ENCODE results near the gene PFKFB4. TPM values are rescaled to one million over a fixed set of nuclear protein-coding genes. Genes with fewer than 3 reads are reported as not detected.

PFKFB4 gene
- total and polyA plus RNA-seq, 2 of the 8 experiments (the other 6 are each of a cell fraction or from before 2014, with no cell fraction given) = 10.7 to 20.1 TPM

DNA sequence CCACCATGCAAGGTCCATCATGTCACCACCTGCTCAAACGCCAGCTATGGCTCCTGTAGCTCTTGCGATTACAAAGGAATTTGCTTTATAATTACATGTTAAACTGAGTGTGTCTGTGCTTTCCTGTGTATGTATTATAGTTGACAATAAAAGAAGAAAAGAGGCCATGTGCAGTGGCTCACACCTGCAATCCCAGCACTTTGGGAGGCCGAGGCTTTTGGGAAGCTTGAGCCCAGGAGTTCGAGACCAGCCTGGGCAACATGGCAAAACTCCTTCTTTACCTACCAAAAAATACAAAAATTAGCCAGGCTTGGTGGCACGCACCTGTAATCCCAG, 83.0 kb downstream of the PFKFB4 start (continued):
- TF ChIP-seq, protein P1, sequence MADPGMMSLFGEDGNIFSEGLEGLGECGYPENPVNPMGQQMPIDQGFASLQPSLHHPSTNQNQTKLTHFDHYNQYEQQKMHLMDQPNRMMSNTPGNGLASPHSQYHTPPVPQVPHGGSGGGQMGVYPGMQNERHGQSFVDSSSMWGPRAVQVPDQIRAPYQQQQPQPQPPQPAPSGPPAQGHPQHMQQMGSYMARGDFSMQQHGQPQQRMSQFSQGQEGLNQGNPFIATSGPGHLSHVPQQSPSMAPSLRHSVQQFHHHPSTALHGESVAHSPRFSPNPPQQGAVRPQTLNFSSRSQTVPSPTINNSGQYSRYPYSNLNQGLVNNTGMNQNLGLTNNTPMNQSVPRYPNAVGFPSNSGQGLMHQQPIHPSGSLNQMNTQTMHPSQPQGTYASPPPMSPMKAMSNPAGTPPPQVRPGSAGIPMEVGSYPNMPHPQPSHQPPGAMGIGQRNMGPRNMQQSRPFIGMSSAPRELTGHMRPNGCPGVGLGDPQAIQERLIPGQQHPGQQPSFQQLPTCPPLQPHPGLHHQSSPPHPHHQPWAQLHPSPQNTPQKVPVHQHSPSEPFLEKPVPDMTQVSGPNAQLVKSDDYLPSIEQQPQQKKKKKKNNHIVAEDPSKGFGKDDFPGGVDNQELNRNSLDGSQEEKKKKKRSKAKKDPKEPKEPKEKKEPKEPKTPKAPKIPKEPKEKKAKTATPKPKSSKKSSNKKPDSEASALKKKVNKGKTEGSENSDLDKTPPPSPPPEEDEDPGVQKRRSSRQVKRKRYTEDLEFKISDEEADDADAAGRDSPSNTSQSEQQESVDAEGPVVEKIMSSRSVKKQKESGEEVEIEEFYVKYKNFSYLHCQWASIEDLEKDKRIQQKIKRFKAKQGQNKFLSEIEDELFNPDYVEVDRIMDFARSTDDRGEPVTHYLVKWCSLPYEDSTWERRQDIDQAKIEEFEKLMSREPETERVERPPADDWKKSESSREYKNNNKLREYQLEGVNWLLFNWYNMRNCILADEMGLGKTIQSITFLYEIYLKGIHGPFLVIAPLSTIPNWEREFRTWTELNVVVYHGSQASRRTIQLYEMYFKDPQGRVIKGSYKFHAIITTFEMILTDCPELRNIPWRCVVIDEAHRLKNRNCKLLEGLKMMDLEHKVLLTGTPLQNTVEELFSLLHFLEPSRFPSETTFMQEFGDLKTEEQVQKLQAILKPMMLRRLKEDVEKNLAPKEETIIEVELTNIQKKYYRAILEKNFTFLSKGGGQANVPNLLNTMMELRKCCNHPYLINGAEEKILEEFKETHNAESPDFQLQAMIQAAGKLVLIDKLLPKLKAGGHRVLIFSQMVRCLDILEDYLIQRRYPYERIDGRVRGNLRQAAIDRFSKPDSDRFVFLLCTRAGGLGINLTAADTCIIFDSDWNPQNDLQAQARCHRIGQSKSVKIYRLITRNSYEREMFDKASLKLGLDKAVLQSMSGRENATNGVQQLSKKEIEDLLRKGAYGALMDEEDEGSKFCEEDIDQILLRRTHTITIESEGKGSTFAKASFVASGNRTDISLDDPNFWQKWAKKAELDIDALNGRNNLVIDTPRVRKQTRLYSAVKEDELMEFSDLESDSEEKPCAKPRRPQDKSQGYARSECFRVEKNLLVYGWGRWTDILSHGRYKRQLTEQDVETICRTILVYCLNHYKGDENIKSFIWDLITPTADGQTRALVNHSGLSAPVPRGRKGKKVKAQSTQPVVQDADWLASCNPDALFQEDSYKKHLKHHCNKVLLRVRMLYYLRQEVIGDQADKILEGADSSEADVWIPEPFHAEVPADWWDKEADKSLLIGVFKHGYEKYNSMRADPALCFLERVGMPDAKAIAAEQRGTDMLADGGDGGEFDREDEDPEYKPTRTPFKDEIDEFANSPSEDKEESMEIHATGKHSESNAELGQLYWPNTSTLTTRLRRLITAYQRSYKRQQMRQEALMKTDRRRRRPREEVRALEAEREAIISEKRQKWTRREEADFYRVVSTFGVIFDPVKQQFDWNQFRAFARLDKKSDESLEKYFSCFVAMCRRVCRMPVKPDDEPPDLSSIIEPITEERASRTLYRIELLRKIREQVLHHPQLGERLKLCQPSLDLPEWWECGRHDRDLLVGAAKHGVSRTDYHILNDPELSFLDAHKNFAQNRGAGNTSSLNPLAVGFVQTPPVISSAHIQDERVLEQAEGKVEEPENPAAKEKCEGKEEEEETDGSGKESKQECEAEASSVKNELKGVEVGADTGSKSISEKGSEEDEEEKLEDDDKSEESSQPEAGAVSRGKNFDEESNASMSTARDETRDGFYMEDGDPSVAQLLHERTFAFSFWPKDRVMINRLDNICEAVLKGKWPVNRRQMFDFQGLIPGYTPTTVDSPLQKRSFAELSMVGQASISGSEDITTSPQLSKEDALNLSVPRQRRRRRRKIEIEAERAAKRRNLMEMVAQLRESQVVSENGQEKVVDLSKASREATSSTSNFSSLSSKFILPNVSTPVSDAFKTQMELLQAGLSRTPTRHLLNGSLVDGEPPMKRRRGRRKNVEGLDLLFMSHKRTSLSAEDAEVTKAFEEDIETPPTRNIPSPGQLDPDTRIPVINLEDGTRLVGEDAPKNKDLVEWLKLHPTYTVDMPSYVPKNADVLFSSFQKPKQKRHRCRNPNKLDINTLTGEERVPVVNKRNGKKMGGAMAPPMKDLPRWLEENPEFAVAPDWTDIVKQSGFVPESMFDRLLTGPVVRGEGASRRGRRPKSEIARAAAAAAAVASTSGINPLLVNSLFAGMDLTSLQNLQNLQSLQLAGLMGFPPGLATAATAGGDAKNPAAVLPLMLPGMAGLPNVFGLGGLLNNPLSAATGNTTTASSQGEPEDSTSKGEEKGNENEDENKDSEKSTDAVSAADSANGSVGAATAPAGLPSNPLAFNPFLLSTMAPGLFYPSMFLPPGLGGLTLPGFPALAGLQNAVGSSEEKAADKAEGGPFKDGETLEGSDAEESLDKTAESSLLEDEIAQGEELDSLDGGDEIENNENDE (IDR thresholded peaks at IDR 0.05; ENCODE audit: insufficient replicate concordance, low read length) = no peak
- TF ChIP-seq KDM5A (IDR thresholded peaks at IDR 0.05; ENCODE audit: low read length) = no peak
- TF ChIP-seq CTBP2 (IDR thresholded peaks at IDR 0.05; ENCODE audit: borderline replicate concordance, insufficient read depth, insufficient read length, low read length) = no peak
- TF ChIP-seq JUND (IDR thresholded peaks at IDR 0.05; ENCODE audit: low read length) = no peak
- TF ChIP-seq, protein P2, sequence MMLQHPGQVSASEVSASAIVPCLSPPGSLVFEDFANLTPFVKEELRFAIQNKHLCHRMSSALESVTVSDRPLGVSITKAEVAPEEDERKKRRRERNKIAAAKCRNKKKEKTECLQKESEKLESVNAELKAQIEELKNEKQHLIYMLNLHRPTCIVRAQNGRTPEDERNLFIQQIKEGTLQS (IDR thresholded peaks at IDR 0.05; ENCODE audit: insufficient read depth, low read depth, low read length) = no peak
- no peak for TF ChIP-seq KDM4A (IDR thresholded peaks at IDR 0.05; ENCODE audit: low read depth, low read length, severe bottlenecking)

Data from H1 (cell line).